Measurements from ENCODE around the gene PRKCG.

Gene PRKCG

DNA sequence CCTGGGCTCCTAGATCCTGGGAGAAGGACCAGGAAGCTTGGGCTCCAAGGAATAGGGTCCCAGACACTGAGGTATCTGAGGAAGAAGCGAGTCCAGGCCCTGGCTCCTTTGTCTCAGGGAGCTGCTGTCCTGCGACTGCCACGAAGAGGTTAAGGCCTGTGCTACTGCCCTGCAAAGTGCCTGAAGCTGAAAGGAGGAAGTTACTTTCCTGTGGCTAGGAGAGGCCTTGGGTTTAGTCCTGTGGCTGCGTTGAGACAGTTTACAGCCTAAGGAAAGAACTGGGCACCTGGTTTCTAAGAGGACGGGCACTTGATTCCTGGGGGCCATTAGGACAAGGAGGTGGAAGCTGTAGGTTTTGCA lies 11.5 kb upstream of the PRKCG start:
- DNase-seq (ENCODE audit: insufficient read length, low spot score) (no peak), FAIRE-seq (no peak)

DNA sequence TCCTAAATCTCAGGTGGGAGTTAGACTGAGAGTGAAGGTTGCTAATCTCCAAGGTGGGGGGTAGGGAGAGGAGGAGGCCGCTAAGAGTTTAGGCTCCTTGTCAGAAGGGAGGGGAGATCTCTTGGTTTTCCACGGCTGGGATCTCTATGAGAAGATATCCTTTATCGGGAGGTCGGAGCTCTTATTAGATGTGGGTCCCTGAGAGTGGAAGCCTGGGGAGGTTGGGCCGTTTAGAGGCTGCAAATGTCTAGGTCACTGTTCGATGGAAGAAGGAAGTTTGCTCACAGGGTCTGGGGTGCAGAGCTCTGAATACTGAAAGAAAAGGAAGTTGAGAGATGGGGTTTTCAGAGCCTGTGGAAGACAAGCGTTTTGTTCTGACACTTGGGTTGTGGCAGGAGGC lies 10.5 kb upstream of the PRKCG start:
- no peak for DNase-seq (ENCODE audit: insufficient read length, low spot score)
- FAIRE-seq = no peak

DNA sequence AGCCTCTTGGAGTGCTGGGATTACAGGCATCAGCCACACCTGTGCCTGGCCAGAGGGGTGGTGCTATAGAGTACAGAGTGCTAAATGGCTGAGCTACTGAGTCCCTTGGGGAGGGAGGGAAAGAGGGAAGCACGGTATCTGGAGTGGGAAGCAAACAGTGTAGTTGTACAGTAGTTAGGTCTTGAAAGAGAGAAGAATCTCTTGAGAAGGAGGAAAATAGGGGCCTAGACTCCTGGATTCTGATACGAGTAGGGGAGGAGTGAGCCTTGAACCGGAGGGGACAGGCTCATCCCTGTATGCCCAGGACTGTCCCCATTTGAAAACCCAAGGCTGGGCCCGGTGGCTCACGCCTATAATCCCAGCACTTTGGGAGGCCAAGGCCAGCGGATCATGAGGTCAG lies 9.2 kb upstream of the PRKCG start:
- FAIRE-seq (no peak), DNase-seq (ENCODE audit: insufficient read length, low spot score) (no peak)

DNA sequence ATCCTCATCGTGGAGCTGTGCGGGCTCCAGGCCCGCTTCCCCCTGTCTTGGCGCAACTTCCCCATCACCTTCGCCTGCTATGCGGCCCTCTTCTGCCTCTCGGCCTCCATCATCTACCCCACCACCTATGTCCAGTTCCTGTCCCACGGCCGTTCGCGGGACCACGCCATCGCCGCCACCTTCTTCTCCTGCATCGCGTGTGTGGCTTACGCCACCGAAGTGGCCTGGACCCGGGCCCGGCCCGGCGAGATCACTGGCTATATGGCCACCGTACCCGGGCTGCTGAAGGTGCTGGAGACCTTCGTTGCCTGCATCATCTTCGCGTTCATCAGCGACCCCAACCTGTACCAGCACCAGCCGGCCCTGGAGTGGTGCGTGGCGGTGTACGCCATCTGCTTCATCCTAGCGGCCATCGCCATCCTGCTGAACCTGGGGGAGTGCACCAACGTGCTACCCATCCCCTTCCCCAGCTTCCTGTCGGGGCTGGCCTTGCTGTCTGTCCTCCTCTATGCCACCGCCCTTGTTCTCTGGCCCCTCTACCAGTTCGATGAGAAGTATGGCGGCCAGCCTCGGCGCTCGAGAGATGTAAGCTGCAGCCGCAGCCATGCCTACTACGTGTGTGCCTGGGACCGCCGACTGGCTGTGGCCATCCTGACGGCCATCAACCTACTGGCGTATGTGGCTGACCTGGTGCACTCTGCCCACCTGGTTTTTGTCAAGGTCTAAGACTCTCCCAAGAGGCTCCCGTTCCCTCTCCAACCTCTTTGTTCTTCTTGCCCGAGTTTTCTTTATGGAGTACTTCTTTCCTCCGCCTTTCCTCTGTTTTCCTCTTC lies 8.0 kb upstream of the PRKCG start:
- FAIRE-seq = no peak
- no peak for DNase-seq (ENCODE audit: insufficient read length, low spot score)

DNA sequence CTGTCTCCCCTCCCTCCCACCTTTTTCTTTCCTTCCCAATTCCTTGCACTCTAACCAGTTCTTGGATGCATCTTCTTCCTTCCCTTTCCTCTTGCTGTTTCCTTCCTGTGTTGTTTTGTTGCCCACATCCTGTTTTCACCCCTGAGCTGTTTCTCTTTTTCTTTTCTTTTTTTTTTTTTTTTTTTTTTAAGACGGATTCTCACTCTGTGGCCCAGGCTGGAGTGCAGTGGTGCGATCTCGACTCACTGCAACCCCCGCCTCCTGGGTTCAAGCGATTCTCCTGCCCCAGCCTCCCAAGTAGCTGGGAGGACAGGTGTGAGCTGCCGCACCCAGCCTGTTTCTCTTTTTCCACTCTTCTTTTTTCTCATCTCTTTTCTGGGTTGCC lies 7.4 kb upstream of the PRKCG start:
- DNase-seq (ENCODE audit: insufficient read length, low spot score) (no peak), FAIRE-seq (no peak)

DNA sequence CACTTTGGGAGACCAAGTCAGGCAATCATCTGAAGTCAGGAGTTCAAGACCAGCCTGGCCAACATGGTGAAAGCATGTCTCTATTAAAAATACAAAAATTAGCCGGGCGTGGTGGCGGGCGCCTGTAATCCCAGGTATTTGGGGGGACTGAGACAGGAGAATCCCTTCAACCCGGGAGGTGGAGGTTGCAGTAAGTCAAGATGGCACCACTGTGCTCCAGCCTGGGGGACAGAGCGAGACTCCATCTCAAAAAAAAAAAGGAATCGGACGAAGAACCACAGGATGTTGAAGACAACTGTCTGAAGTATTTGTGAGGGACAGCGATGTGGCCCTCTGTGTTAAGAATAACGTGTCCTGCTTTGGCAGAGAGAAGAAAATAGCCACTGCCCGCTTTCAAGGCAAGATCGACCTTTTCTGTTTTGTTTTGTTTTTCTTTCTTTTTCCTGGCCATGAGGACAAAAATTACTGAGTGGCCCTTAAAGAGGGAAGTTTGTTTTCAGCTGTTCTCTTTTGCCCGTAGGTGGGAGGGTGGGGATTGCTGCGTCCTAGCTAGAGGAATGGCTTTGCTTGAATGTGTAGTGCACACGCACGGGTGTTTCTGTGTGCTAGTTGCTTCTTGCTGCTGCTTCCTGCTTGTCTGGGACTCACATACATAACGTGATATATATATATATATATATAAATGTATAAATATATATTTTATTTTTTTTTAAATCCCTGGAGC lies 6.2 kb upstream of the PRKCG start:
- FAIRE-seq (no peak), DNase-seq (ENCODE audit: insufficient read length, low spot score) (no peak)

DNA sequence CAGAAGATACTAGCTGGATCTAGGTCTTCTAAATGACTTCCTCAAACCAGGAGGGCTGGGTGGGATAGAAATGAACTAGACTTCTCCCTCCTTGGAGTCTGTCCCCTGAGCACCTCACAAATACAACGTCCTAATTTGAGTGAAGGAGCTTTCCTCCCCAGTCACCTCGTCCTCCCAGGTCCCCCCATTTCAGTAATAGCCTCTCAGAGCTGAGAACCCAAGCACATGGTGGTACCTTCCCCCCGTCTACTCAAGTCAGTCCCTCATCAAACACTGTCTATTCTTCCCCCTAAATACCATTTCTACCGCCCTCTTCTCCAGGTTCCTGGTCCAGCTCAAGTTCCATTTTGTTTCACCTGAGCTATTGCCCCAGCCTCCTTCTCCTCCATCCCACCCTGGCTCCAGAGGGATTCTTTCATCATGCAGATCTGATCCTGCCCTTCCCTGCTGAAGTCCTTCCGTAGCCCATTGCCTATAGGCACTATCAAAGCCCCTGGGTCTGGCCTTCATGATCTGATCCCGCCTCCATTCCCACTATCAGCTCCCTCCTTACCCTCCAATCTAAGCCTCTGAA lies 5.3 kb upstream of the PRKCG start:
- FAIRE-seq (no peak), DNase-seq (ENCODE audit: insufficient read length, low spot score) (no peak)

DNA sequence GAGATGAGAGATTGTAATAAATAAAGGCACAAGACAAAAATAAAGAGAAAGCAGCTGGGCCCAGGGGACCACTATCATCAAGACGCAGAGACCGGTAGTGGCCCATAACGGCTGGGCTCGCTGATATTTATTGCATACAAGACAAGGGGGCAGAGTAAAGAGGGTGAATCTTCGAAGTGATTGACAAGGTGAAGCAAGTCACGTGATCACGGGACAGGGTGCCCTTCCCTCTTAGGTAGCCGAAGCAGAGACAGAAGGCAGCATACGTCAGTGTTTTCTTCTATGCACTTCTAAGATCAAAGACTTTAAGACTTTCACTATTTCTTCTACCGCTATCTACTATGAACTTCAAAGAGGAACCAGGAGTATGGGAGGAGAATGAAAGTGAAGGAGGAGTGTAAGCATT lies 4.6 kb upstream of the PRKCG start:
- DNase-seq (ENCODE audit: insufficient read length, low spot score) = no peak

DNA sequence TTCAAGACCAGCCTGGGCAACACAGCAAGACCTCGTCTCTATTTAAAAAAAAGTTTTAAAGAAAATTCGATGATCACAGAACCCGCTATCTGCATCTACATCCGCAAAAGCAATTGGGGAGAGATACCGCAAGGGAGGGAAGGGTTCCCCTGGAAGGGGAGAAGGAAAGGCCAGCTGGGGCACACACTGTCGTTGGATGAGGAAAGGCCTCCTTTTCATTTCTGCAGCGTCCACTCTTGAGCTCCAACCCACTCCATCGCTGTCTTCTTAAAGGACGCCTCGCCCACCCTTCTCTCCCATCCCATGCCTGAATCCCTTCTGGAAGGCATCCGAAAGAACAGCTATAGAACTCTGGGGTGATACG lies 3.2 kb upstream of the PRKCG start:
- DNase-seq (ENCODE audit: insufficient read length, low spot score) (no peak), FAIRE-seq (no peak)

More for the DNA sequence above, 4.6 kb upstream of the PRKCG start:
- no peak for FAIRE-seq

DNA sequence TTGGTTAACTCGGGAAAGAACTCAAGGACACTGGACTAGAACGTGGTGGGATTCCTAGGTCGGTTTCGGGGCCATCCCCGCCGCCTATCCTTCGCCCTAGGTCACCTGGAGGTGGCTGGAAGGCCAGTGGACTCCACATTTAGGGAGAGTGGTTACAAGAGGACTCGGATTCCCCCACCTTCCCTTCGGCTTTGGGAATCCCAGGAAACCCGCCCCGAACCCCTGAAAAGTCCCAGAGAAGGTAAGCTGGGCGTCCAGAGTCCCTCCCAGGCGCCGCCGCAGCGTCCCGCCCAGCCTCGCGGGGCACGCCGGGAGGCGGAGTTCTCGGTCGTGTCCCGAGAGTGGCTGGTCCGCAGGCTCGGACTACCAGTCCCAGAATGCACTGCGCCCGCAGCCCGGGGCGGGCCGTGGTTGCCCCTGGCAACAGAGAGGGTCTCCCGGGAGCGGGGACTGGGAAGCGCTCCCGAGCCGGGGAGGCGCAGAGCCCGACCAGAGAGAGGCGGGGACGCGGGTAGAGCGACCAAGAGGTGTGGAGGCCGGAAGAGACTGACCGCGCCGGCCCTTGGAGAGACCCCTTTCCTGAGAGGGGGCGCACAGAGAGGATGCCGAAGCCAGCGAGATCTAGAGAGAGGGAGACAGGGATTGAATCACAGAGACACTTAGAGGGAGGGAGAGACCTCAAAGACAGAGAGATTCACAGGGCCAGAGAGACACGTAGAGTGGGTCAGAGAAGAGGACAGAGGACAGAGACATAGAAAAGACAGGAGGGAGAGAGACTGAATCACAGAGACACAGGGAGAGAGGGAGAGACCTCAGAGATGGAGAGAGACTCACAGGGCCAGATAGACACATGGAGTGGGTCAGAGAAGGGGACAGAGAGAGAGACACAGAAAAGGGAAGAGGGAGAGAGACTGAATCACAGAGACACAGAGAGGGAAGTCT lies 2.6 kb upstream of the PRKCG start:
- peak; percentile 92 for FAIRE-seq
- DNase-seq (ENCODE audit: insufficient read length, low spot score) = peak; percentile 95

DNA sequence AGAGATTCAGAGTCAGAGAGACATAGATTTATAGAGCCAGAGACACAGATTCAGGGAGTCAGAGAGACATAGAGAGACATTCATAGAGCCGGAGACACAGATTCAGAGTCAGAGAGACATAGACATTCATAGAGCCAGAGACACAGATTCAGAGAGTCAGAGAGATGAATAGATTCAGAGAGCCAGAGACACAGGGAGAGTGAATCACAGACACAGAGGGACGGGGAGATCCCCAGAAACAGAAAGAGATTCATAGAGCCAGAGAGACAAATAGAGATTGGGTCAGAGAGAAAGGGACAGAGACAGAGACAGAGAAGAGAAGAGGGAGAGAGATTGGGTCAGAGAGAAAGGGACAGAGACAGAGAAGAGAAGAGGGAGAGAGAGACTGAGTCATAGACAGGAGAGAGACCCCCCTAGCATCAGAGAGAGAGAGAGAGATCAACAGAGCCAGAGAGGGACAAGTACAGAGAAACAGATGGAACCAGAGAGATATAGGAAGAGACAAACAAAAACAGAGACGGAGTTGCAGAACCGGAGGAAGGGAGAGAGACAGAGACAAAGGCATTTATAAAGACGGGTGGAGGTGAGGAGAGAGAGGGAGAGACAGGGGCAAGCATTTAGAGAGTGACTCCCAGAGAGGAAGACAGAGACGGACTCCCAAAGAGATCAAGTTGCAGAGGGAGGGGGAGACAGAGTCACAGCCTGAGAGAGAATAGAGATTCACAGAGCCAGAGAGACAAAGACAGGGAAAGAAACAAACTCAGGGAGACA lies 1.1 kb upstream of the PRKCG start:
- FAIRE-seq (no peak), DNase-seq (ENCODE audit: insufficient read length, low spot score) (no peak)

DNA sequence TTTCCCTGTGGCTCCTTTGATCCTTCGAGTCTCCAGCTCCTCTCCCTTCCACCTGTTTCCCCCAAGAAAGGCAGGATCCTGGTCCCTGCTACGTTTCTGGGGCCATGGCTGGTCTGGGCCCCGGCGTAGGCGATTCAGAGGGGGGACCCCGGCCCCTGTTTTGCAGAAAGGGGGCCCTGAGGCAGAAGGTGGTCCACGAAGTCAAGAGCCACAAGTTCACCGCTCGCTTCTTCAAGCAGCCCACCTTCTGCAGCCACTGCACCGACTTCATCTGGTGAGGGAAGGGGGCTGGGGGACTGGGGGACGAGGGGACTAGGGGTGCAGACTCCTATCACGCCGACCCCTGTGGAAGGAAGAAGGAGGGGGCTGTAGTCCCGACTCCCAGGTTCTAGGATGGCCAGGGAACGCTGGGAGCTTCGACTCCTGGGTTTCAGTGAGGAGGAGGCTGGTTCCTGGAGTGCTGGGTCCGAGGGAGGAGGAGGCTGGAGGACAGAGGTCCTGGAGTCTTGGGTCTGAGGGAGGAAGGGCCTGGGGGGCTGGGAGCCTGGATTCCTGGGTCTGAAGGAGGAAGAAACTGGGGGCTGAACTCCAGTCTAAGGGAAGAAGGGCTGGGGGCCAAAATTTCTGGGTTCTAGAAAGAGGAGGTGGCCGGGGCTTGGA lies 524 bp downstream of the PRKCG start:
- no peak for DNase-seq (ENCODE audit: insufficient read length, low spot score)
- no peak for FAIRE-seq

DNA sequence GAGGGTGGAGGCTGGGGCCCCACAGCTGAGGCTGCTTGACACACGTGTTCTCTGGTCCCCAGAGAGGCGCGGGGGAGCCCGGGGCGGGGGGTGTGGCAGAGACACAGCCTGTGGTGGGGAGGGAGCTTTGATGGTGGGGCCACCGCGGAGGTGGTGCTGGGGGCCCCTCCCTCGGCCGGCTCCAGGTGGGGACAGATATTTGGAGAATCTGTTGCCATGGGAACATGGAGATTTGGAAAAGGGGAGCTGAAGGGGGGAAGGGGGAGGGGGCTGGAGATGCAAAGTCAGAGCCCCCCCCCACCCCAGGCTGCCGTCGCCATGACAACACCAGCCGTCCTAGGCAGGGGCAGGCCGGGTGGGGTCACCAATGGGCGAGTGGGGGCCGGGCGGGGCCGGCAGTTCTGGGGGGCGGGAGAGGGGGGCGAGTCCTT lies 1.2 kb downstream of the PRKCG start:
- FAIRE-seq (no peak), DNase-seq (ENCODE audit: insufficient read length, low spot score) (no peak)

DNA sequence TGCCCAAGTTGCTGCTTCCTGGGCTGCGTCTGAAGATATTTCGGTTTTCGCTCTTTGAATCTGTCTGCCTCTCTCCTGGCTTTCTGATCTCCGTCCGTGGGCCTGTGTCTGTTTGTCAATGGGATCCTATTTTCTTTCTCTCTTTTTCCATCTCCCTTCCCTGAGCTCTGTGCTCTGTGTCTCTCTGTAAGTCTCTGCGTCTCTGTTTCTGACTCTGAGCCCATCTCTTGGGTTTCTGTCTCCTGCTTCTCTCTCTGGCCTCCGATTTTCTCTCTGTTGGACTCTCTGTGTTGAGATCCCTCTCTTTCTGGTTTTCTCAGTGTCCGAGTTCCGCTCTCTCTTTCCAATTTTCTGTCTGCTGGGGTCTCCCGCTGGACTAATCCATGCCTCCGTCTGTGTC lies 1.7 kb downstream of the PRKCG start:
- DNase-seq (ENCODE audit: insufficient read length, low spot score) (no peak), FAIRE-seq (no peak)

DNA sequence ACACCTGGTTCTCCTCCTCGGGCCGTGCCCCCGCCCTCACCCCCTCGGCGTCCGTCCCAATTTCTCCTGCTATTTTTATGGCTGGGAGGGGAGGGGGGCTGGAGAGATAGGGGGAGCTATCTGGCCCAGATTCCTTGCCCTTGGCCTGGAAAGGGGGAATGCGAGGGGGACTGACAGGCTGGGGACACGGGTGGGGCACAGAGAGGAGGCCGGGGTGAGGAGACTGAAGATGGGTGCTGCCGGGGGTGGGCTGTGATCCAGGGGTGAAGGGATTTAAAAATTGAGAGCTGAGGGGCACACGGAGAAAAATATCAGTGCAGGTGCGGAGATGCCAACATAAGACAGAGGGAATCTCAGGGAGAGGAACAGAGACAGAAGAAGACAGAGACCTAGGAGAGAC lies 2.3 kb downstream of the PRKCG start:
- FAIRE-seq (no peak), DNase-seq (ENCODE audit: insufficient read length, low spot score) (no peak)

DNA sequence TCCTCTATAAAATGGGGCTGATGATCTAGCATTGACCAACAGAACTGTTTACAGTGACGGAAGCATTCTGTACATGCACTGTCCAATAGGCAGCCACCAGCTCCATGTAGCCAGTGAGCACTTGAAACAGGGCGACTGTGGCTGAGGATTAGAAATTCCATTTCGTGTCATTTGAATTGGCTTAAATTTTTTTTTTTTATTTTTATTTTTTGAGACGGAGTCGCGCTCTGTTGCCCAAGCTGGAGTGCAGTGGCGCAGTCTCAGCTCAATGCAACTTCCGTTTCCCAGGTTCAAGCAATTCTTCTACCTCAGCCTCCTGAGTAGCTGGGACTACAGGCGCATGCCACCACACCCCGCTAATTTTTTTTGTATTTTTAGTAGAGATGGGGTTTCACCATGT lies 3.0 kb downstream of the PRKCG start:
- FAIRE-seq (no peak), DNase-seq (ENCODE audit: insufficient read length, low spot score) (no peak)

DNA sequence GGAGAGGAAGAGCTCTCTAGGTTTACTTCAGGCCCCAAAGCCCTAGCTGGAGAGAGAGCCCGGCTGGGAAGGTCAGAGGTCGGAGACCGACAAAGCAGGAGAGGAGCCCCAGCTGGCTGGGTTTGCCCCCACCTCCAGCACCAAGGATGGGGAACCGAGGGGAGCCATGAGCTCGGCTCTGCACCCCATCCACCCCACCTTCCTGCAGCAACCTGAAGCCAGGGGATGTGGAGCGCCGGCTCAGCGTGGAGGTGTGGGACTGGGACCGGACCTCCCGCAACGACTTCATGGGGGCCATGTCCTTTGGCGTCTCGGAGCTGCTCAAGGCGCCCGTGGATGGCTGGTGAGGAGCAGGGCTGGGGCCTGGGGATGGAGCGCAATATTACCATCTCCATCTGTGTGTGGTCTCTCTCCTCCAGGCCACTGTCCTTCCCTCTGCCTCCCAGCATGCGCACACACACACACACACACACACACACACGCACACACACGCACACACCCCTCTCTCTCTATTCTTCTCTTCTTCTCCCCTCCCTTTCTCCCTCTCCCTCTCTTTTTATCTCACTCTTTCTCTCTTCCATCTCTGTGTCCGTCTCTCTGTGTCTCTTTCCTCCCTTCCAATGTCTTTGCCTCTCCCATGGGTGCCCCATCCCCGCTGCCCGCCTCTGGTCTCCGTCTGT lies 10.4 kb downstream of the PRKCG start:
- FAIRE-seq = no peak

DNA sequence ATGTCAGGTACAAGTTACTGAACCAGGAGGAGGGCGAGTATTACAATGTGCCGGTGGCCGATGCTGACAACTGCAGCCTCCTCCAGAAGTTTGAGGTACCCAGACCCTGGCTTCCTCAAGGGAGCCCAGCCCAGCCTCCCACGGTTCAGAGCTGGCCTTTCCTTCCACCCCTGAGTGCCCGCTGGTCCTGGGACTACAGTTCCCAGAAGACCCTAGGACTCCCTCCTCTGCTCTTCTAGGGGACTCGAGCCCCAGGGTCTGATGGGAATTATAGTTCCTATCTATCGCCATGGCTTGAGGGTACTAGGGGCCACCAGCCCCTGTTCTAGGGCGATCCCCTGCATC lies 11.0 kb downstream of the PRKCG start:
- DNase-seq (ENCODE audit: insufficient read length, low spot score) = no peak
- no peak for FAIRE-seq

More for the DNA sequence above, 10.4 kb downstream of the PRKCG start:
- DNase-seq (ENCODE audit: insufficient read length, low spot score) = no peak

DNA sequence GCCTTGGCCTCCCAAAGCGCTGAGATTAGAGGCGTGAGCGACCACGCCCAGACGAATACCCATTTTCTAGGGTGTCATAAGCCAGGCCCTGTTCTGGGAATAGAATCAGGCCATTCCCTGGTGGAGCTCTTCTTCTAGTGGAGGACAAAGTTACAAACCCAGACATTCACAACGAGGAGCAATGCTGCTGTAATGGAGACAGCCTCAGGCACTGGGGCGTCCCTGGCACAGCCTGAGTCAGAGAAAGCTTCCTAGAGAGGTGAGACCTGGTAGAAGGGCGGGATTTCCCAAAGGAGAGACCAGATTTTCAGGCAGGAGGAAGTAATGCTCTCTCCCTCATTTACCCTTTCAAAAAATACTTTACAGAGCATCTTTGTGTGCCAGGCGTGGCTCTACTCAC lies 12.7 kb downstream of the PRKCG start:
- no peak for FAIRE-seq
- no peak for DNase-seq (ENCODE audit: insufficient read length, low spot score)

All from HTR-8/SVneo (cell line).